H1 (cell line): Measurements from ENCODE around the gene VAV2.

ENCODE experiments used
- CHD2 ChIP-seq: IDR thresholded peaks from 2 replicates; pipeline ENCODE4 v1.6.1; 2012; ENCODE audit warnings: low read length, improper control_type of control experiment
- JUND ChIP-seq: IDR thresholded peaks from 2 replicates; pipeline ENCODE4 v1.6.1; 2011; ENCODE audit warnings: mild to moderate bottlenecking, improper control_type of control experiment, low read length
- POLR2AphosphoS5 ChIP-seq: IDR thresholded peaks from 2 replicates; pipeline ENCODE4 v1.6.1; 2011; ENCODE audit warnings: low read depth, low read length
- RAD21 ChIP-seq, 2 experiments: IDR thresholded peaks in 1 of 2; conservative IDR thresholded peaks in 1 of 2; 2 replicates each; pipeline ENCODE4 v1.6.1; 2011; ENCODE audit warnings: low read depth in 2 of 2, low read length in 2 of 2, improper control_type of control experiment in 1 of 2, inconsistent platforms in 1 of 2, mild to moderate bottlenecking in 1 of 2, moderate library complexity in 1 of 2
- RBBP5 ChIP-seq: IDR thresholded peaks from 2 replicates; pipeline ENCODE4 v1.7.1; 2012; ENCODE audit warnings: low read depth, mild to moderate bottlenecking, inconsistent platforms, low read length, moderate library complexity, borderline replicate concordance
- TF ChIP-seq, protein P1 (sequence below), 3 experiments: IDR thresholded peaks; 1 replicate in 2 of 3; 2 replicates in 1 of 3; pipeline versions ENCODE4 v1.5.1 to v1.6.1; 2011; ENCODE audit warnings: low read length in 3 of 3, mild to moderate bottlenecking in 3 of 3, inconsistent platforms in 2 of 3, low read depth in 1 of 3, moderate library complexity in 1 of 3; ENCODE audit not compliant: insufficient read depth in 1 of 3; ENCODE audit errors: control extremely low read depth in 1 of 3

DNA sequence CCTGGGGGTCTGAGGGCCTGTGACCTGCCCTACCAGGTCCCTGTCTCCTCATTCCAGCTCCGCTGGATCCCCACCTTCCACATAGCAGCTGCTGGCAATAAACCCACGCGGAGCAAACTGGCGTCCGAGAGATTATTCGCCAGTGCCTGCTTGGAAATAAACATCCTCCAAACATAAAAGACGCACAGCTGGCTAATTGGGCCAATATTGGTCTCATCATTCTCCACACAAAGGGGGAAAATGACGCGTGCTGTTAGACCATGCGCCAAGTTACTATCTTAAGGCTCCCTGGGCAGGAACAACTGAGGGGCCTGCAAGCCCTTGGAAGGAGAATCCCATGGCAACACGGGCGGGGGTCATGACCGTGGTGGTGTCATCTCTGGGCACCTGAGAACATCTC is 180.7 kb downstream of the VAV2 start:
- TF ChIP-seq RBBP5 (no peak), RAD21 (IDR thresholded peaks at IDR 0.05 in 1 of 2, conservative IDR thresholded peaks at IDR 0.05 in 1 of 2; ENCODE audit: low read depth in 2 of 2, low read length in 2 of 2) (no peak), JUND (no peak), CHD2 (no peak), POLR2AphosphoS5 (no peak)
- TF ChIP-seq, protein P1, sequence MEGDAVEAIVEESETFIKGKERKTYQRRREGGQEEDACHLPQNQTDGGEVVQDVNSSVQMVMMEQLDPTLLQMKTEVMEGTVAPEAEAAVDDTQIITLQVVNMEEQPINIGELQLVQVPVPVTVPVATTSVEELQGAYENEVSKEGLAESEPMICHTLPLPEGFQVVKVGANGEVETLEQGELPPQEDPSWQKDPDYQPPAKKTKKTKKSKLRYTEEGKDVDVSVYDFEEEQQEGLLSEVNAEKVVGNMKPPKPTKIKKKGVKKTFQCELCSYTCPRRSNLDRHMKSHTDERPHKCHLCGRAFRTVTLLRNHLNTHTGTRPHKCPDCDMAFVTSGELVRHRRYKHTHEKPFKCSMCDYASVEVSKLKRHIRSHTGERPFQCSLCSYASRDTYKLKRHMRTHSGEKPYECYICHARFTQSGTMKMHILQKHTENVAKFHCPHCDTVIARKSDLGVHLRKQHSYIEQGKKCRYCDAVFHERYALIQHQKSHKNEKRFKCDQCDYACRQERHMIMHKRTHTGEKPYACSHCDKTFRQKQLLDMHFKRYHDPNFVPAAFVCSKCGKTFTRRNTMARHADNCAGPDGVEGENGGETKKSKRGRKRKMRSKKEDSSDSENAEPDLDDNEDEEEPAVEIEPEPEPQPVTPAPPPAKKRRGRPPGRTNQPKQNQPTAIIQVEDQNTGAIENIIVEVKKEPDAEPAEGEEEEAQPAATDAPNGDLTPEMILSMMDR (IDR thresholded peaks at IDR 0.05; ENCODE audit: control extremely low read depth in 1 of 3, insufficient read depth in 1 of 3, low read depth in 1 of 3, low read length in 3 of 3) = no peak
